ENCODE results near the gene SLC6A19.

GRCh38 chr5:1243487-1244130 is 42.2 kb downstream of the SLC6A19 start:
- TF ChIP-seq CTCF (conservative IDR thresholded peaks at IDR 0.05; ENCODE audit: low read depth, low read length) (no peak), EZH2 (IDR thresholded peaks at IDR 0.05; ENCODE audit: borderline replicate concordance, low read depth, low read length, poor library complexity, severe bottlenecking) (no peak)

Data from A673 (cell line).